Measurements from ENCODE around the gene DAB2.
A peak's percentile ranks its signal among the peaks of the same experiment; 100 is the strongest.
"Not testable (repeated sequence)": the region's sequence is repeated elsewhere in the genome, so short reads cannot be mapped to it uniquely, and the experiment has no call there.

Gene DAB2

GRCh38 chr5:39417979-39418378, 6.8 kb downstream of the DAB2 start:
- no peak for DNase-seq

- DNase-seq: no peak
These were observed 9.6 kb downstream of the DAB2 start for GRCh38 chr5:39415201-39415600.

GRCh38 chr5:39414426-39414825, 10.4 kb downstream of the DAB2 start:
- no peak for DNase-seq

- no peak for DNase-seq
These were observed 11.0 kb downstream of the DAB2 start for GRCh38 chr5:39413771-39414170.

GRCh38 chr5:39412721-39413394, 11.9 kb downstream of the DAB2 start:
- DNase-seq: no peak

- no peak for DNase-seq
These were observed 12.8 kb downstream of the DAB2 start for GRCh38 chr5:39411985-39412384.

GRCh38 chr5:39411061-39411460, 13.7 kb downstream of the DAB2 start:
- DNase-seq: no peak

- DNase-seq: no peak
These were observed 15.7 kb downstream of the DAB2 start for GRCh38 chr5:39409033-39409432.

GRCh38 chr5:39405083-39405843, 19.5 kb downstream of the DAB2 start:
- no peak for DNase-seq

- not testable (repeated sequence) for DNase-seq
These were observed 21.0 kb downstream of the DAB2 start for GRCh38 chr5:39403761-39404160.

- not testable (repeated sequence) for DNase-seq
These were observed 22.6 kb downstream of the DAB2 start for GRCh38 chr5:39402140-39402539.

- no peak for DNase-seq
These were observed 23.8 kb downstream of the DAB2 start for GRCh38 chr5:39400713-39401578.

- DNase-seq: peak; percentile 3
These were observed 25.4 kb downstream of the DAB2 start for GRCh38 chr5:39399135-39400036.

GRCh38 chr5:39396843-39397242, 27.9 kb downstream of the DAB2 start:
- no peak for DNase-seq

GRCh38 chr5:39395521-39395920, 29.3 kb downstream of the DAB2 start:
- DNase-seq: no peak

- no peak for DNase-seq
These were observed 29.8 kb downstream of the DAB2 start for GRCh38 chr5:39394946-39395345.

GRCh38 chr5:39390945-39391344, 33.8 kb downstream of the DAB2 start:
- DNase-seq: no peak

- no peak for DNase-seq
These were observed 37.5 kb downstream of the DAB2 start for GRCh38 chr5:39387293-39387692.

GRCh38 chr5:39384271-39384670, 40.5 kb downstream of the DAB2 start:
- DNase-seq: no peak

- DNase-seq: no peak
These were observed 43.4 kb downstream of the DAB2 start for GRCh38 chr5:39381376-39381775.

- DNase-seq: no peak
These were observed 45.1 kb downstream of the DAB2 start for GRCh38 chr5:39379693-39380092.

- no peak for DNase-seq
These were observed 47.2 kb downstream of the DAB2 start for GRCh38 chr5:39377613-39378012.
